ENCODE data around the gene TNFSF12.
A peak's percentile ranks its signal among the peaks of the same experiment; 100 is the strongest.

The TNFSF12 gene

DNA sequence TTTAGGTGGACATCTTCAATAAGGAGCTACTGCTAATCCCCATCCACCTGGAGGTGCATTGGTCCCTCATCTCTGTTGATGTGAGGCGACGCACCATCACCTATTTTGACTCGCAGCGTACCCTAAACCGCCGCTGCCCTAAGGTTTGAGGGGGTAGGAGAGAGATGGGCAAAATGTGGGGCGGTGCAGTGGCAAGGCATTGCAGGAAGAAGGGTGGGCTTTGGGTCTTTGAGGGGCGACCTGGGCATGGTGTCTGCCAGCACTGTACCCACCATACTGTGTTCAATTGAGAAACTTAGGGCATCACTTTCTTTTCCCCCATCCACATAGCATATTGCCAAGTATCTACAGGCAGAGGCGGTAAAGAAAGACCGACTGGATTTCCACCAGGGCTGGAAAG is 21.5 kb downstream of the TNFSF12 start:
- DNase-seq (ENCODE audit: low spot score) = no peak

DNA sequence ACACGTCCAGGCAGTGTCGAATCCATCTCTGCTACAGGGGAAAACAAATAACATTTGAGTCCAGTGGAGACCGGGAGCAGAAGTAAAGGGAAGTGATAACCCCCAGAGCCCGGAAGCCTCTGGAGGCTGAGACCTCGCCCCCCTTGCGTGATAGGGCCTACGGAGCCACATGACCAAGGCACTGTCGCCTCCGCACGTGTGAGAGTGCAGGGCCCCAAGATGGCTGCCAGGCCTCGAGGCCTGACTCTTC is 23.4 kb downstream of the TNFSF12 start:
- no peak for DNase-seq (ENCODE audit: low spot score)

DNA sequence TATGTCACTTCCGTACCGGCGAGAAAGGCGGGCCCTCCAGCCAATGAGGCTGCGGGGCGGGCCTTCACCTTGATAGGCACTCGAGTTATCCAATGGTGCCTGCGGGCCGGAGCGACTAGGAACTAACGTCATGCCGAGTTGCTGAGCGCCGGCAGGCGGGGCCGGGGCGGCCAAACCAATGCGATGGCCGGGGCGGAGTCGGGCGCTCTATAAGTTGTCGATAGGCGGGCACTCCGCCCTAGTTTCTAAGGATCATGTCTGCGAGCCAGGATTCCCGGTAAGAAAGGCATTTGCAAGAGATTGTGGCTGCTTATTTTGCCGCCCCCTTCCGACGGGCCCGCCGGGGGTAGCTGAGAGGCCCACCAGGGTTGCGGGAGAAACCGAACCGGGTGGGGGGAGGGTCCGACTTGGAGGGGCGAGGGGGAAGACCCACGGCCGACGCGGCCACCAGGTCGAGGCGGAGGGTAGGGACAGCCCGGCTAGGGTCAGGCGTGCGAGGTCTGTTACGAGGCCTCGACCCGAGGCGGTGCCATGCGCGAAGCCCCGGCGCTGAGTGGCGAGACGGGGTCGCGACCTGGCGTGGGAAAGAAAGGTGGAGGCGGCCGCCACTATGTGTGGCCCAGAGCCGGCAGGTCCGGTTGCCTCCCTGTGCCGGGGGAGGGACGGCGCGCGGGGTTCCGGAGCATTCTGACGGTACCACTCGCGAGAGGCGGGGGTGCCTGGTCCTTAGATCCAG is 23.9 kb downstream of the TNFSF12 start:
- peak; percentile 93 for DNase-seq (ENCODE audit: low spot score)

DNA sequence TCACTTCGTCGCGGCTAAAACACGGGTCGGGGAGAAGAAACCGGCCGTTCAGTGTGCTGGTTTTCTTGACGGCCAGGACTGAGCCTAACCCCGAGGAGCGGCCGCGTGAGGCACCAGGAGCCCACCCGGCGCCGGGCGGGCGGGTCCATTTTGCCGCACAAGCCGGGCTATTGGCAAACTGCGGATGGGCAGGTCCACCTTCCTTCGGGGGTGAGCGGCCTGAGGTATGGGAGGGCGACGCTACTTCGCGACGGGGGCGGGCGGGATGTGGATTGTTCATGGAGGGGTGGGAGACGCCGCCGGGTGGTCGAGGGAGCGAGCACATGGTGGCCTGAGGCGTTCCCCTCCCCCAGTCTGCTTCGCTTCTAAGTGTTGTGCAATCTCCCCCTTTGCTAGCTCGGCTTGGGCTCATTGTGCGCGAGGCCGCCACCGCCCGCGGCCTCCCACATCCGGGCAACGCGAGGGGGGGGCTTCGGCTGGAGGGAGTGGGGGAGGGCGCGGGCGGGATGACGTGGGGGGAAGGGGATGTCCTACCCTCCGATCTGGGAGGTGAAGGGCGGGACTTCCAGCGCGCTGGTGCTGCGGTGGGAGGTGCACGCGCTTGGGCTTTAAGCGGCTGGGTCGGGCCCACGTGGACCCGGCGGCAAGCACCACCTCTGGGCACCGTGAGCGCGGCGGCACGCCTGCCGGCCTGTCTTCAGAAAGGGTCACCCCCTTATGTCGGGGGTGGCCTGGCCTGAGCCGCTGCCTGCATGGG is 24.6 kb downstream of the TNFSF12 start:
- DNase-seq (ENCODE audit: low spot score) = peak; percentile 80

DNA sequence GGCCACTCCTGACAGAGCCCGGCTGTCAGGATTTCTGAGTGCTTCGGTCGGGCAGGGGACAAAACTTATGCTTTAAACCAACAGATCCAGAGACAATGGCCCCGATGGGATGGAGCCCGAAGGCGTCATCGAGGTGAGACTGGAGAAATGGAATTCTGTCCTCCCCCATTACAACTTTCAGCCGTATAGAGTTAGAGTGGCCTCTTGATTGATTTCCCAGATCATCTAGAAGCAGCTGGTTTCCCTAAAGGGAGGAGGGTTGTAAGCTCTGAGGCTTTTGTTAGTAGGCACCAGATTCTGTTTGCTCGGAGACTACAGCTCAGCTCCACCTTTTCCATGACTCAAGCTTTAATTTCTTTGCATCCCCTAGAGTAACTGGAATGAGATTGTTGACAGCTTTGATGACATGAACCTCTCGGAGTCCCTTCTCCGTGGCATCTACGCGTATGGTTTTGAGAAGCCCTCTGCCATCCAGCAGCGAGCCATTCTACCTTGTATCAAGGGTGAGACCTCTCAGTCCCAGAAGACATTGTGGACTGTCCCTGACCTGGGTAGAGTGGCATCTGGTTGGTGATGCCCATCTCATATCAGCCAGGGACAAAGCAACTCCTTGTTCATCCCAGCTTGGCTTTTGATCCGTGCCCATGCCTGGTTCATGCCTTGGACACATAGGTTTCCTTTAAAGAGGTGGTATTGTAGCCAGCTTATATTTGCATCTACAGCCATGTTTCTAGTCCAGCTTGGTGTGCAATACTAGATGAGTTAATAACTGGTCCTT is 25.5 kb downstream of the TNFSF12 start:
- DNase-seq (ENCODE audit: low spot score) = no peak

DNA sequence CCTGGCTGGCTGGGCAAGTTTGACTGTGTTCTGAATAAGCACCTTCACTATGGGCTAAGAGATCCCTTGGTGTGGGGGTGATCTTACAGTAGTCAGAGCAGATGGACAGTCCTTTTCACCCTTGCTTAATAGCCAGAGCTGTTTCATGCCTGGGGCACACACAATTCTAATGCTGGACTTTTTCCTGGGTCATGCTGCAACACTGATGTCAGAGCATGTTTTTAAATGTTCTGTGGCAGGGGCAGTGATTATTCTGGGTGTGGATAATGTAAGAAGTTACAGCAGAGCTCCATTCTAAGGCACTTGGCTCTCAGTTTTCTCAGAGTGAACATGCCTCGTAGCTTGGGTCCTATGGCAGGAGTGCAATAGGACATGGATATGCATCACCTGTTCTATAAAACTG is 26.6 kb downstream of the TNFSF12 start:
- DNase-seq (ENCODE audit: low spot score) = no peak

DNA sequence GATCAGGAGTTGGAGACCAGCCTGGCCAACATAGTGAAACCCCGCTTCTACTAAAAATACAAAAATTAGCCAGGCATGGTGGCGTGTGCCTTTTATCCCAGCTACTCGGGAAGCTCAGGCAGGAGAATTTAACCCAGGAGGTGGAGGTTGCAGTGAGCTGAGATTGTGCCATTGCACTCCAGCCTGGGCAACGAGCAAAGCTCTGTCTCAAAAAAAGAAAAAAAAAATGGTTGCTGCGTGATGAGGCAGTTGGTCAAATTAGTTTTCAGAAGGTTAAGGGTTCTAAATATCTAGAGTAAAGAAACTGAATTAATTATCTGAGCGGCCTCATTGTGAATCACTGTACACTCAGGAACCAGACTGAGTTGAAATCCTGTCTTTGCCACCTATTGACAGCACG is 27.1 kb downstream of the TNFSF12 start:
- DNase-seq (ENCODE audit: low spot score) = no peak

DNA sequence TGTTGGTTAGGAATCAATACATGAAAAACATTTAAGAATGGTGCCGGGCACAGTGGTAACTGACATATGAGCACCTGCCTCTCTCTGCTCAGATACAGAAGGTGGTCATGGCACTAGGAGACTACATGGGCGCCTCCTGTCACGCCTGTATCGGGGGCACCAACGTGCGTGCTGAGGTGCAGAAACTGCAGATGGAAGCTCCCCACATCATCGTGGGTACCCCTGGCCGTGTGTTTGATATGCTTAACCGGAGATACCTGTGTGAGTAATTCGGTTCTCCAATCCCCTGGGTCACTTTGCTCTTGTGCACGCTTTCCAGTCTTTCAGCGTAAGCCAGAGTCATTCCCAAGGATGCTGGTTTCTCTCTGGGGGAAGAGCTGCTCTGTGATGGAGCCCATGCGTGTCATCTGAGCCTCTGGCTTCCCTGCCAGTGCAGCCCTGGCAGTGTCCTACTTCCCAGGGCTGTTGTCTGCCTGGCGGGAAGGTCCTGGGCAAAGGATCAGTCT is 27.6 kb downstream of the TNFSF12 start:
- DNase-seq (ENCODE audit: low spot score) = no peak

DNA sequence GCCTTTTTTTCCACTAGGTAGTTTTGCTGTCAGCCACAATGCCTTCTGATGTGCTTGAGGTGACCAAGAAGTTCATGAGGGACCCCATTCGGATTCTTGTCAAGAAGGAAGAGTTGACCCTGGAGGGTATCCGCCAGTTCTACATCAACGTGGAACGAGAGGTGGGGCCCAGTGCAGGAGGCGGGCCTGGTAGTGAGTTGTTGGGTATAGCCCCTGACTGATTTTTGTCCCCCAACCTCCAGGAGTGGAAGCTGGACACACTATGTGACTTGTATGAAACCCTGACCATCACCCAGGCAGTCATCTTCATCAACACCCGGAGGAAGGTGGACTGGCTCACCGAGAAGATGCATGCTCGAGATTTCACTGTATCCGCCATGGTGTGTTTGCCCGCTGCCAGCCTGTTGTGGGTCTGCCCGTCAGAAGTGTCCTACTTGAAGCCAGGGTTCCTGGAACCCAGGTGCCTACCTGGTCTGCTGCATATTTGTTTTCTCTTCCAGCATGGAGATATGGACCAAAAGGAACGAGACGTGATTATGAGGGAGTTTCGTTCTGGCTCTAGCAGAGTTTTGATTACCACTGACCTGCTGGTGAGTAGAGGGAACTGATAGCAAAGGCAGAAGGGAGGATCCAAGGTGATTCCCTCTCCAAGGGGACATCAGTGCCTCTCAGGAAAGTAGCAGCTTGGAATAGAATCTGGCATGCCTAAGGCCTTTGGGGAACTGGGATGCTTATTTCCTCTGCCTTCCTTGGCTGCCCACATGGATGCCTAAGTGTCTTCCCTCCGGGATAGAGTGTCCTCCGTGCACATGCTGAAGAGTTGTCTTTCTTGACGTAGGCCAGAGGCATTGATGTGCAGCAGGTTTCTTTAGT is 28.7 kb downstream of the TNFSF12 start:
- no peak for DNase-seq (ENCODE audit: low spot score)

DNA sequence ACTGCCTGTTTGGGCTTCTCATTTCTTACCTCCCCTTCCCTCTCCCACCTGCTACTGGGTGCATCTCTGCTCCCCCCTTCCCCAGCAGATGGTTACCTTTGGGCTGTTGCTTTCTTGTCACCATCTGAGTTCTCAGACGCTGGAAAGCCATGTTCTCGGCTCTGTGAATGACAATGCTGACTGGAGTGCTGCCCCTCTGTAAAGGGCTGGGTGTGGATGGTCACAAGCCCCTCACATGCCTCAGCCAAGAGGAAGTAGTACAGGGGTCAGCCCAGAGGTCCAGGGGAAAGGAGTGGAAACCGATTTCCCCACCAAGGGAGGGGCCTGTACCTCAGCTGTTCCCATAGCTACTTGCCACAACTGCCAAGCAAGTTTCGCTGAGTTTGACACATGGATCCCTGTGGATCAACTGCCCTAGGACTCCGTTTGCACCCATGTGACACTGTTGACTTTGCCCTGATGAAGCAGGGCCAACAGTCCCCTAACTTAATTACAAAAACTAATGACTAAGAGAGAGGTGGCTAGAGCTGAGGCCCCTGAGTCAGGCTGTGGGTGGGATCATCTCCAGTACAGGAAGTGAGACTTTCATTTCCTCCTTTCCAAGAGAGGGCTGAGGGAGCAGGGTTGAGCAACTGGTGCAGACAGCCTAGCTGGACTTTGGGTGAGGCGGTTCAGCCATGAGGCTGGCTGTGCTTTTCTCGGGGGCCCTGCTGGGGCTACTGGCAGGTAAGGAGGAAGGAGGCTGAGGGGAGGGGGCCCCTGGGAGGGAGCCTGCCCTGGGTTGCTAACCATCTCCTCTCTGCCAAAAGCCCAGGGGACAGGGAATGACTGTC is 30.4 kb downstream of the TNFSF12 start, which contains the start of gene CD68:
TSS of gene CD68 (plus strand) at position 638 of the 833 bp plus-strand sequence. CDS start at position 678, 40 bp downstream.
- no peak for DNase-seq (ENCODE audit: low spot score)

DNA sequence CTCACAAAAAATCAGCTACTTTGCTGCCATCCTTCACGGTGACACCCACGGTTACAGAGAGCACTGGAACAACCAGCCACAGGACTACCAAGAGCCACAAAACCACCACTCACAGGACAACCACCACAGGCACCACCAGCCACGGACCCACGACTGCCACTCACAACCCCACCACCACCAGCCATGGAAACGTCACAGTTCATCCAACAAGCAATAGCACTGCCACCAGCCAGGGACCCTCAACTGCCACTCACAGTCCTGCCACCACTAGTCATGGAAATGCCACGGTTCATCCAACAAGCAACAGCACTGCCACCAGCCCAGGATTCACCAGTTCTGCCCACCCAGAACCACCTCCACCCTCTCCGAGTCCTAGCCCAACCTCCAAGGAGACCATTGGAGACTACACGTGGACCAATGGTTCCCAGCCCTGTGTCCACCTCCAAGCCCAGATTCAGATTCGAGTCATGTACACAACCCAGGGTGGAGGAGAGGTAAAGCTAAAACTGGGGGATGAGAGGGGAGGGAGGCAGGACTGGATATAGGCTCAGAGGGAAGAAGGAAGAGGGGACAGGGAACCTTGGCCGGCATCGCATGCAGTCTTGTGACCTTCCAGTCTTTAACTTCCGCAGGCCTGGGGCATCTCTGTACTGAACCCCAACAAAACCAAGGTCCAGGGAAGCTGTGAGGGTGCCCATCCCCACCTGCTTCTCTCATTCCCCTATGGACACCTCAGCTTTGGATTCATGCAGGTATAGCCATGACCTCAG is 31.2 kb downstream of the TNFSF12 start:
- no peak for DNase-seq (ENCODE audit: low spot score)

DNA sequence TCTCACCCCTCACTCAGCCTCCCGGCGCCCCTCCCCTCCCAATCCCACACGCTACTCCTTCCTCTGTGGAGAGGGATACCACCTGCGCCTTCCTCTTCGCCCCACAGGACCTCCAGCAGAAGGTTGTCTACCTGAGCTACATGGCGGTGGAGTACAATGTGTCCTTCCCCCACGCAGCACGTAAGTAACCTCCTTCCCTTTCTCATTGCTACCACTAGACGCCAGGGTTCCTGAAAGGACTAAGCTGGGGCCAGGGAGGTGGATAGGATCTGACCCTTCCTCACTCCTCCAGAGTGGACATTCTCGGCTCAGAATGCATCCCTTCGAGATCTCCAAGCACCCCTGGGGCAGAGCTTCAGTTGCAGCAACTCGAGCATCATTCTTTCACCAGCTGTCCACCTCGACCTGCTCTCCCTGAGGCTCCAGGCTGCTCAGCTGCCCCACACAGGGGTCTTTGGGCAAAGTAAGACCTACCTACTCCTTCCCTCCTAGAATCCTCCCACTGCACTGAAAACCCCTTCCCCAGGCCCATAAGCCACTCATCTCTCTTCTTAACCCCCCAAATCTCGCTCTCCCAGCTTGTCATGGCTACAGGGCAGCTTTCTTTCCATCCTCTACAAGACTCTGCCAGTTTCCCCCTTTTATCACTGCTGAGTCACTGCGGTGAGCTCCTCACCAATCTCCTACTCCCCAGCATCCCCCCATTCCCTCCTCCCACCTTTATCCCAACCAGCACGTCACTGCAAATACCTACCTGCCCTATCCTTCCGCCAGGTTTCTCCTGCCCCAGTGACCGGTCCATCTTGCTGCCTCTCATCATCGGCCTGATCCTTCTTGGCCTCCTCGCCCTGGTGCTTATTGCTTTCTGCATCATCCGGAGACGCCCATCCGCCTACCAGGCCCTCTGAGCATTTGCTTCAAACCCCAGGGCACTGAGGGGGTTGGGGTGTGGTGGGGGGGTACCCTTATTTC is 32.0 kb downstream of the TNFSF12 start:
- DNase-seq (ENCODE audit: low spot score) = no peak

DNA sequence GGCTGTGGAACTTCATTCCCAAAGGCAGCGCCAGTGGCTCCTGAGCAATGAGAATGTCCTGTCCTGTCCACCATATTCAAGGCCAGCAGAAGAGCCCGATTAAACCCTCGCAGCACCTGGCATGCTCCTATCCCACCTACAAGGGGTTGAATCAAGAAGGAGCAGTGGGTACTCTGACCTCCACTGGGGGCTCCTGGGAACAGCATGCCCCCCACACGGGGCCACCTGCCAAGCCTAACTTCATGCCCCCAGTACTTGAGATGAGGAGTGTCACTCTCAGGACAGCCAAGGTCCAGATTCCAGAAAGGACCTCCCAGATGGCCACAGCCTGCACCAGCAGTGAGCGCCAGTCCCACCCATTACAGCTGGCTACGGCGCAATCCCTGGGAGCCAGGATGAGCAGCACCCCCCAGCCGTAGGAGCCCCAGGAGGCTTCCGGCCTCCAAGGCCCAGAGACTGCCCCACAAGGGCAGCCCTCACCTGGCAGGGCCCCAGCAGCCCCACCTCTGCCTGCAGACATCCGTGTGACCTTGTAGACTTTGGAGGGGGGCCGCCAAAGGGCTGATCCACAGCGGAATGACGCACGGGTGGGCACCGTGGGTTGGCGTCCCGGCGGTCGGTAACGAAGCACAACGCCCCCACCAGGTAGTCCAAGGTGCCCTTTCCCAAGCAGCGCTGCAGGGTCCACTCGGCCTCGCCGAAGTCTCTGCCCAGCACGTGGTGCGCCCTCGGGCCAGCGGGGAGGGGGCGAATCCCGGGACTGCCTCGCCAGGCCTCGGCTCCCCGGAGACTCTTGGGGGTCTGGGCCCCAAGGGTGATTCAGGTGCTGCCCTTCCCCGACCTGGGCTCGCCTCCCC is 33.8 kb downstream of the TNFSF12 start:
- no peak for DNase-seq (ENCODE audit: low spot score)

DNA sequence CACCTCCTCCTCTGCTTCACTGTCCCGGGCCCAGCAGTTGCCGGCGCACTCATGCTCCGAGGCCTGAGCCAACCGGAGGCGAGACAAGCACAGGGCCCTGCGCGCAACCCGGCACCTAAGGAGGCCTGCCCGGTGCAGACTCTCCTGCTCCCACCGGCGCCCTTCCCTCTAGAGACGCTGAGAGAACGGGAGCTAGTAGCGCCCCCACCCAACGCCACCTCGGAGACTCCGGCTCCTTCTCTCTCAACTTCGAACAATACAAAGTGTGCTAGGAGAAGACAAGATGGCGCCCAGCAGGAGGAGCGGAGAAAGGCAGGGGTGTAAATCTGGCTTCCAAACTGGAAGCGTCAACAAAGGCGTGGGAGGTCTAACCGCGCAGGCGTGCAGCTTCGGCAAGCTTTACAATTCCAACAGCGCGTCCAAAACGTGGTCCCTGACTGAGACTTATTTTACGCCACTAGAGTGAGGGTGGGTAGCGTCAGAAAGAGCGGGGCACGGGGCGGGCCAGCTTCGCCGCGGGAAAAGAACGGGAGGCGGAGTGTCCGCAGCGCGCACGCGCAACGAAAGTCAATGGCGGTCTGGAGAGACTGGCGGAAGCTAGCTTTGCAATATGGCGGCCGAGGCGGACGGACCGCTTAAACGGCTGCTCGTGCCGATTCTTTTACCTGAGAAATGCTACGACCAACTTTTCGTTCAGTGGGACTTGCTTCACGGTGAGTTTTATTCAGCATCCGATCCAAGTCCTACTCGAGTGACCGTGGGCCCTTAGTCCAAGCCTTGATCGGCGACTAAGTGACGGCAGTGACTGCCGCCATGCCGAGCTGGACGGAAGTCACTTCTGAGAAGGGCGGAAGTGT is 34.6 kb downstream of the TNFSF12 start, which contains the start of gene MPDU1:
TSS of gene MPDU1 (plus strand) at position 600 of the 857 bp plus-strand sequence. CDS start at position 611, 11 bp downstream.
- peak; percentile 84 for DNase-seq (ENCODE audit: low spot score)

DNA sequence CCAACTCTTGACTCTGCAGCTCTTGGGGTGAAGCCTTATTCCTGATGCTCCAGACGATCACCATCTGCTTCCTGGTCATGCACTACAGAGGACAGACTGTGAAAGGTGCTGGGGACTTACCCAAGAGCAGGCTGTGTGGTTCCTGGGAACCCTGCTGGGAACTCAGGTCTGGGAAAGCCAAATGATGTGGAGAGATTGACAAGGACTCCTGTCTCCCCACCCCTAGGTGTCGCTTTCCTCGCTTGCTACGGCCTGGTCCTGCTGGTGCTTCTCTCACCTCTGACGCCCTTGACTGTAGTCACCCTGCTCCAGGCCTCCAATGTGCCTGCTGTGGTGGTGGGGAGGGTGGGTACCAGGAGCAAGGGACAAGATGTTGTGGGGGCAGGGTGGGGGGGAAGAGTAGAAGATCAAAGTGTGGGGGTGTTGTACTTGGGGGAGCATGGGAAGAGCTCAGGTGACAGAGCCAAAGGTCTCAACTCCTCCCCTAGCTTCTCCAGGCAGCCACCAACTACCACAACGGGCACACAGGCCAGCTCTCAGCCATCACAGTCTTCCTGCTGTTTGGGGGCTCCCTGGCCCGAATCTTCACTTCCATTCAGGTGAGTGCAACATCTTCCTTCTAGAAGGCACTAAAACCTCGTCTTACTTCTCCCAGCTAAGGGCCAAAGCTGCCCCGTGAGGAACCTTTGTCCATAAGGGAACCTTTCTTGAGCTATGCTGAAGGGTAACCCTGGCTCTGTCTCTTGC is 38.0 kb downstream of the TNFSF12 start:
- no peak for DNase-seq (ENCODE audit: low spot score)

All from D341Med (cell line).